GM20000 (cell line): Measurements from ENCODE around the gene MCAM.

Experiments used
- DNase-seq: peaks from one replicate; pipeline ENCODE4 v3.0.0; 2012; ENCODE audit warnings: low spot score
- TF ChIP-seq, protein P1 (sequence below): IDR thresholded peaks from 2 replicates; pipeline ENCODE4 v1.5.1; 2012; ENCODE audit warnings: mild to moderate bottlenecking, control low read depth; ENCODE audit errors: extremely low read depth, missing control alignments

The MCAM gene

DNA sequence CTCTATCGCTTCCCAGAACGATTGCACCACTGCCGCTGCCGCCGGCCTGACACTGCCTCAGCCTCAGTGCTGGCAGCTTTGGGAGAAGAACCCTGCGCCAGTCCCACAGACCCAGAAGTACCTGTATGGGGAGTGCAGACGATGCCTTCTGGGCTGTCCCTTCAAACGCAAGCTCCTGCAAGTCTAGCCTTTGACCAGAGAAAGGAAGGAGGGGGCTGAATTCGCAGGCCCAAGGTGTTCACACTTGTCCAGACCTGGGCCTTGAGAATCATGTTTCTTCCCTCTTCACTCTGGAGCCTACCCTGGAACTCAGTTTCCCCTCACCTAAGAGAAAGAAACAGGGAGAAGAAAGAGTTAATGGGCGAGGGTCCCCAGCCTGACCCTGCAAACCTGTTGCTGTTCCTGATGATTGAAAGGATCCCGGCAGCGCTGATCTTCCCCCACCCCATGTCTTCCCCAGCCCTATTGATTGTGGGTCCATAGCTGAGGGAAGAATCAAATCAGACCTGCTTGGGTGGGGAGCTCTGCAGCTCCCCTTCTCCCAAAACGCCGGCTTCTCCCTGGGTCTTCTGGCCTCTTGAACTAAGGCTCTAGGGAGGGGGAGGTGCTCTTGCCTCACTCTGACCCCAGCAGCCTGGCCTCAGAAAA is 786 bp upstream of the MCAM start:
- DNase-seq = no peak

DNA sequence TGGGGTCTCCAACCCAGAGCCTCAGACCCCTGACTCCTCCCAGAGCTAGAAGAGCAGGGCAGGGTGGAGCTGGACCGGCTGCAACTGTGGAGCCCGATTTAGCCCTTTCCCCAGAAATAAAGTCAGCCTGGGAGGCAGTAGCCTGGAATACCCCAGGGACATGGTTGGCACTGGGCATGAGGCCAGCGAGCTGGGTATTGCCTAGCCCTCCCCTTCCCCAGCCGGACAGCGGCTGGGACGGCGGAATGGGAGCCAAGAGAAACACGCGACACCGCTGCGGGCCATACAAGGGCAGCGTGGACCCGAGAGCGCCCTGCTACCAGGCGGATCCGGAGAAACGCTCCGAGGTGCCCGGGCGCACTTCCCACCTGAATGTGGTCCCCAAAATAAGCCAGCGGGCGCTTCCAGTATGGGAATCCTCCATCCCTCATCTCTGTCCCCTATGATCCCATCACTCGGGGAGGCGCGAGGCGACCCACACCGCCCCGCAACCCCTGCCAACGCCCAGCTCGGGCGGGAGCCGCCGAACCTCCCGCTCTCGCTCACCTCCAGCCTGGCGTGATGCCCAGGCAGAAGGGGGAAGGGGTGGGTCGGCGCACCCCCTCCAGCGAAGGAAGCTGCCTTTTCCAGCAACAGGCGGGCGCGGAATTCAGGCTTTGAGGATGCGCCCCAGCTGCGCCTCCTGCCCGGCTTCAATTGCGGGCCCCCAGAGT is 758 bp downstream of the MCAM start:
- no peak for DNase-seq
- TF ChIP-seq, protein P1, sequence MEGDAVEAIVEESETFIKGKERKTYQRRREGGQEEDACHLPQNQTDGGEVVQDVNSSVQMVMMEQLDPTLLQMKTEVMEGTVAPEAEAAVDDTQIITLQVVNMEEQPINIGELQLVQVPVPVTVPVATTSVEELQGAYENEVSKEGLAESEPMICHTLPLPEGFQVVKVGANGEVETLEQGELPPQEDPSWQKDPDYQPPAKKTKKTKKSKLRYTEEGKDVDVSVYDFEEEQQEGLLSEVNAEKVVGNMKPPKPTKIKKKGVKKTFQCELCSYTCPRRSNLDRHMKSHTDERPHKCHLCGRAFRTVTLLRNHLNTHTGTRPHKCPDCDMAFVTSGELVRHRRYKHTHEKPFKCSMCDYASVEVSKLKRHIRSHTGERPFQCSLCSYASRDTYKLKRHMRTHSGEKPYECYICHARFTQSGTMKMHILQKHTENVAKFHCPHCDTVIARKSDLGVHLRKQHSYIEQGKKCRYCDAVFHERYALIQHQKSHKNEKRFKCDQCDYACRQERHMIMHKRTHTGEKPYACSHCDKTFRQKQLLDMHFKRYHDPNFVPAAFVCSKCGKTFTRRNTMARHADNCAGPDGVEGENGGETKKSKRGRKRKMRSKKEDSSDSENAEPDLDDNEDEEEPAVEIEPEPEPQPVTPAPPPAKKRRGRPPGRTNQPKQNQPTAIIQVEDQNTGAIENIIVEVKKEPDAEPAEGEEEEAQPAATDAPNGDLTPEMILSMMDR = no peak

More for the DNA sequence above, 786 bp upstream of the MCAM start:
- TF ChIP-seq, protein P1 = no peak

DNA sequence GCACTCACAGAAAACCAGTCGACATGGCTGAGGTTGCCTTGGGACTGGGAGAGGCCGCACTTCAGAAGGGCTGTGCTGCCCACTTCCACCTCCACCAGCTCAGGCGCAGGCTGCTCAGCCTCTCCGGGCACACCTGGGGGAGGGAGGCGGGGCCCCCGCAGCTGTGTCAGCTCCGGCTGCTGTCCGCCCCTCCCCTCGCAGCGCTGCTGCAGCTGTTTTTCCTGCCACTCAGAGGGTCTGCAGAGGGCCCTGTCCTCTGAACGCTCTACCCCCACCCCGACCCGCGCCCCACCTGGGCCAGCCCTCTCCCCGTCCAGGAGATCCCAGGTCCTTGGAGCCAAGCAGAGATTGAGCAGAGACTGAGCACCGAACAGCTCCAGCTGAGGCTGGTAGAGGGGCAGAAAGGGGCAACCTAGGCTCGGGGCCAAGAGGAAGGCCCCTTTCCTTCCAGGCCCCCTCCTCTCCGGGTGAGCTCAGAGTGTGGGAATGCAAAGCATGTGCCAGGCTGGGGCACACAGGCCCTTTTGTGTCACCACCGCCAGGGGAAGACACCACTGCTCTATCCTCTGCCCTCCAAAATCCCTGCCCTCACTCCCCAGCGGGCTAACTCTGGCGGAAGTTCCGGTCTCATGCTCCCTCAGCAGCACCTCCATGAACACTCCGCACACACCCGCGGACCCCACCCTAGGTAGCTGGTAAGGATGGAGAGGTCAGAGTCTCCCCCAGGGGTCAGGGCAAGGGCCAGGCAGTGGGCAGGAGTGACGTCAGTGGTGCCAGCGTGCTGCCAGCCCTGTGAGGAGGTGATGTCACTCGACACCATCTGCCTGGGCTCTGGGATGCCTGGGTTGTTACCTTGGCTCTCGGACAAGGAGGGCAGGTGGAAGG is 1.6 kb downstream of the MCAM start:
- DNase-seq = peak; percentile 73
- TF ChIP-seq, protein P1 = no peak

DNA sequence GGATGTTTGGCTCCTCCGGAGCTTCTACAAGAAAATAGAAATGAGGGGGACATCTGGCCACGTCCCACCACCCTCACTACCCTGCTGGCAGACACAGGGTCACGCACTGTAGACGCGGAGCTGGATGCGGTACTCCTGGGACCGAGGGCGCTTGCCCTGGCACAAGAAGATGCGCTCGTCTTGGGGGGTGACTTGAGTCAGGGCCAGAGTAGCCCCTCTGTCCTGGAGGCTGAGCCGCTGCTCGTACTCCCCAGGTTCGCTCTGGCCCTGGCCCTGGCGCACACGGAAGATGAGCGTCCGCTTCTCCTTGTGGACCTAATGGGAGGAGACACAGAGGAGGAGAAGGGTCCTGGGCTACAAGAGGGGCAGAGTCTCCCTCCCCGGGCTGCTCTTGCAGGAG is 2.2 kb downstream of the MCAM start:
- DNase-seq = no peak
- TF ChIP-seq, protein P1 = no peak

DNA sequence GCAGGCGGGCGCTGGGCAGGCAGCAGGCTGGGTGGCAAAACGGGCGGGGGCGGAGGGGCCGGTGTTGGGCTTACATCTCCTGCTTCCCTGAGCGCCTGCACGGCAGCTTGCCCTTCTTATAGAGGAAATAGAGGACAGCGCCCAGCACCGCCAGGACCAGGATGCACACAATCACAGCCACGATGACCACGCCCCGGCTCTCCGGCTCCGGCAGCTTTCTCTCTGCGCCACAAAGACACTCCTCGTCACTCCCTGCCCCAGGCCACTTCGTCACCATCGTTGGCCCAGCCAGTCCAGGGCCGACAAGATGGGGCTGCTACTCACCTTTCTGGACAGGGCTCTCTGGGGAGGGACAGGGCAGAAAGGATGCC is 6.3 kb downstream of the MCAM start:
- TF ChIP-seq, protein P1 = no peak
- no peak for DNase-seq

DNA sequence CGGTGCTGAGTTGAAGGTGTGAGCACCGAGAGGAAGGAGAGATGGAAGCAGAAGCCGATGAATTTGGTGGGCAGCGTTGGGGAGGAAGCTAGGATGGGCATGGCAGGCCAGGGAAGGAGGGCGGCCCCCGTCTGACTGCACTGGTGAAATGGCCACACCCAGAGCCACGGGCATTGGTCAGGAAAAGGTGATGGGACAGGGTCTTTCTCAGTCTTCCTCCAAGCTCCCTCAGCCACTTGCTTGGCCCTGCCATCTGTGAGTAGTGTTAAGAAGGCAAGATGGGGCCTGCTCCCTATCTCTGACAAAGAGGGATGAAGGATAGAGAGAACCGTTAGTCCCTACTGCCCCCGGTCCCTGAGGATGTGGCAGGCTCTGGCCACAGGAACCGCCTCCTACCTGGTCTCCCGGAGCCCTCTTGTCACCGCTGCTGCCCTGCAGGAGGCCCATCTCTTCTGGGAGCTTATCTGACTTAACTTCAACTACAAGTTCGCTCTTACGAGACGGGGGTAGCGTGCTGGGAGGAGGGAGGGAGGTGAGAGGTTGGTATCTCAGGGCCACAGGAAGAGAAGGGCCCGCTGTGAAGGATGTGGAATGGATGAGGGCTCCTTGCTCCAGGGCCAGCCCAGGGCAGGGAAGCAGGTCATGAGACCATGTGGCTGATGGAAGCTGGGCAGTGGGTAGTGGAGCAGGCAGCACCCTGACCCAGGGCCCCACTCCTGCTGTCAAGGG is 6.8 kb downstream of the MCAM start:
- TF ChIP-seq, protein P1 = no peak
- DNase-seq = no peak
